Measurements from ENCODE around the gene AURKB. TPM values are rescaled to one million over a fixed set of nuclear protein-coding genes. Genes with fewer than 3 reads are reported as not detected.

AURKB gene
- total and polyA plus RNA-seq, 2 of the 4 experiments (the other 2 are of a cell fraction) = 45.9 to 62.0 TPM

- peaks cover 0 to 21% of the 10 kb centered on the region in 2 experiments; a peak in 2 of 4 replicates for H3K79me1 ChIP-seq (ENCODE audit: low read depth in 1 of 2, low read length in 2 of 2)
- intact Hi-C loops (cut with micrococcal nuclease) = loop anchor here (5.0 kb wide), 1 partner anchor 112 kb away; no protein-coding TSS in a partner anchor
- H2AK9ac ChIP-seq (replicated peaks; ENCODE audit: low read depth, low read length, poor library complexity) = peak within 1 kb of the TSS; percentile 93
- peaks cover 21% of the 10 kb centered on the region for H3K9me1 ChIP-seq (ENCODE audit: insufficient read depth, low read length)
- peak within 1 kb of the TSS; percentile 33 for H3K18ac ChIP-seq (ENCODE audit: low read depth, low read length)
- H2AFZ ChIP-seq (replicated peaks; ENCODE audit: low read length, poor library complexity) = peak within 1 kb of the TSS; percentile 97
- peak within 1 kb of the TSS; percentile 78 for H4K91ac ChIP-seq (ENCODE audit: insufficient read depth, low read depth, low read length)
- TF ChIP-seq MXI1 (IDR thresholded peaks at IDR 0.05; ENCODE audit: borderline replicate concordance, low read depth, low read length) = peak; percentile 84; the same call in 1 of the 2 replicates
- no peak for TF ChIP-seq BHLHE40 (IDR thresholded peaks at IDR 0.05; ENCODE audit: low read depth, low read length)
- TF ChIP-seq POLR2A (IDR thresholded peaks at IDR 0.05; ENCODE audit: low read depth, low read length) = peak; percentile 59
- peak; percentile 87 for TF ChIP-seq USF2 (IDR thresholded peaks at IDR 0.05; ENCODE audit: low read depth, low read length)
- no peak for TF ChIP-seq SMC3 (IDR thresholded peaks at IDR 0.05; ENCODE audit: low read depth, low read length)
- TF ChIP-seq MAZ (IDR thresholded peaks at IDR 0.05; ENCODE audit: borderline replicate concordance, low read depth, low read length) = peak; percentile 90; the same call in 1 of the 2 replicates
- no peak for TF ChIP-seq RFX5 (IDR thresholded peaks at IDR 0.05; ENCODE audit: low read depth, low read length)
- TF ChIP-seq MAFK (IDR thresholded peaks at IDR 0.05; ENCODE audit: low read depth, low read length) = peak; percentile 56
- no peaks in the 10 kb centered on the region for H3K27me3 ChIP-seq (ENCODE audit: control insufficient read depth, insufficient read depth, low read length)
- peak; percentile 49 for ATAC-seq (ENCODE audit: low read depth)
- peak within 1 kb of the TSS; percentile 41 for H3K9ac ChIP-seq (ENCODE audit: low read depth, low read length)
- peak within 1 kb of the TSS; percentile 74 for H3K4me3 ChIP-seq (ENCODE audit: insufficient read depth, low read depth, low read length)
- H2BK5ac ChIP-seq (ENCODE audit: low read depth, low read length, poor library complexity, severe bottlenecking) = peak within 1 kb of the TSS; percentile 75
- POLR2A ChIA-PET (ENCODE audit: unreplicated experiment) = interaction anchor here (0.5 to 0.8 kb wide), 4 partner anchors 11 to 52 kb away, joined by 3 to 5 read pairs (median 4); no protein-coding TSS in a partner anchor
- H3K23ac ChIP-seq (ENCODE audit: low read depth, low read length) = peak within 1 kb of the TSS; percentile 31
- H3K56ac ChIP-seq (ENCODE audit: extremely low read depth, insufficient read depth, low read length) = no peak within 1 kb of the TSS
- peak within 1 kb of the TSS; percentile 56 for H3K14ac ChIP-seq (replicated peaks; ENCODE audit: low read depth, low read length)
- H3K4me1 ChIP-seq (ENCODE audit: control insufficient read depth, insufficient read depth, low read length) = peaks cover 13% of the 10 kb centered on the region
- no peaks in the 10 kb centered on the region for H3K36me3 ChIP-seq (ENCODE audit: control insufficient read depth, insufficient read depth, low read length)
- H2BK15ac ChIP-seq (ENCODE audit: low read depth, low read length) = peak within 1 kb of the TSS; percentile 81; the same call in 2 of the 3 replicates
- peak within 1 kb of the TSS; percentile 95 for H4K5ac ChIP-seq (ENCODE audit: low read depth, low read length)
- peak within 1 kb of the TSS; percentile 63 to 93 for H4K8ac ChIP-seq (ENCODE audit: low read depth in 2 of 2, low read length in 2 of 2)
- H3K9me3 ChIP-seq (ENCODE audit: control insufficient read depth, insufficient read depth, low read length) = no peaks in the 10 kb centered on the region
- dilution Hi-C loops (cut with HindIII; ENCODE audit: low sequenced_read_pairs, unreplicated experiment) = no loop called here
- H2AK5ac ChIP-seq (ENCODE audit: low read depth, low read length) = peak within 1 kb of the TSS; percentile 69; the same call in 1 of the 2 replicates
- BruUV-seq (replicated peaks) = no TSS peak
- H4K20me1 ChIP-seq (ENCODE audit: insufficient read depth, low read length) = peaks cover 22% of the 10 kb centered on the region
- peak within 1 kb of the TSS; percentile 45; the same call in 1 of the 2 replicates for H2BK120ac ChIP-seq (ENCODE audit: low read depth, low read length)
- WGBS, 2 experiments (ENCODE audit: extremely low coverage in 2 of 2, insufficient read length in 1 of 2) = 0% methylated on average over 40 of the region's 70 CpGs; no CpG with 5 or more reads in 1 of the 2 experiments
- H3K27ac ChIP-seq (ENCODE audit: insufficient read depth, low read length) = peak within 1 kb of the TSS; percentile 69
- DNase-seq = peak; percentile 98
- peak within 1 kb of the TSS; percentile 70 for H3K4ac ChIP-seq (ENCODE audit: low read depth, low read length)
- CTCF ChIA-PET = interaction anchor here (1.5 kb wide), 1 partner anchor 71 kb away, joined by 6 read pairs; no protein-coding TSS in a partner anchor
- H2BK20ac ChIP-seq (ENCODE audit: low read depth, low read length) = peak within 1 kb of the TSS; percentile 23; the same call in 1 of the 2 replicates
- H3K4me2 ChIP-seq (ENCODE audit: low read depth, low read length) = peak within 1 kb of the TSS; percentile 75
- in situ Hi-C loops (cut with MboI; ENCODE audit: low sequenced_read_pairs) = no loop called here
Observed at GRCh38 chr17:8189711-8190477, 20.5 kb downstream of the AURKB start, which contains the start of gene BORCS6. Gene BORCS6, minus strand, starts transcription at chr17:8190180. Its CDS starts 40 bp downstream, at chr17:8190140.
